NCI-H2081 treated with DMSO at 0.1 percent for 48 hours (cell line): ENCODE data around the gene PRLHR.
"Not testable (repeated sequence)": the region's sequence is repeated elsewhere in the genome, so short reads cannot be mapped to it uniquely, and the experiment has no call there.

ENCODE experiments used
- DNase-seq: peaks from one replicate; lab custom pipeline; 2025; lab: John Stamatoyannopoulos, UW

The PRLHR gene

GRCh38 chr10:118595598-118596425, at the start of gene PRLHR:
Gene PRLHR (minus strand): TSS chr10:118595648. CDS start chr10:118595244, 404 bp downstream.
- DNase-seq, result no peak

GRCh38 chr10:118642228-118642627, 46.8 kb upstream of the PRLHR start:
- no peak for DNase-seq

- no peak for DNase-seq
These were observed 43.2 kb upstream of the PRLHR start for GRCh38 chr10:118638680-118639079.

- no peak for DNase-seq
These were observed 40.4 kb upstream of the PRLHR start for GRCh38 chr10:118635674-118636402.

- no peak for DNase-seq
These were observed 38.3 kb upstream of the PRLHR start for GRCh38 chr10:118633786-118634185.

- no peak for DNase-seq
These were observed 33.8 kb upstream of the PRLHR start for GRCh38 chr10:118629211-118629610.

GRCh38 chr10:118628397-118628796, 32.9 kb upstream of the PRLHR start:
- no peak for DNase-seq

- no peak for DNase-seq
These were observed 31.5 kb upstream of the PRLHR start for GRCh38 chr10:118626953-118627352.

- no peak for DNase-seq
These were observed 30.1 kb upstream of the PRLHR start for GRCh38 chr10:118625504-118625903.

GRCh38 chr10:118624747-118625146, 29.3 kb upstream of the PRLHR start:
- DNase-seq, result no peak

GRCh38 chr10:118621304-118621942, 26.0 kb upstream of the PRLHR start:
- DNase-seq, result no peak

GRCh38 chr10:118613863-118614262, 18.4 kb upstream of the PRLHR start:
- DNase-seq, result not testable (repeated sequence)

GRCh38 chr10:118610577-118610976, 15.1 kb upstream of the PRLHR start:
- no peak for DNase-seq

GRCh38 chr10:118607768-118608354, 12.4 kb upstream of the PRLHR start:
- DNase-seq, result no peak

- DNase-seq, result no peak
These were observed 10.2 kb upstream of the PRLHR start for GRCh38 chr10:118605694-118606093.

GRCh38 chr10:118596426-118597124, 1.1 kb upstream of the PRLHR start:
- DNase-seq, result no peak

- DNase-seq, result no peak
These were observed 406 bp downstream of the PRLHR start for GRCh38 chr10:118595064-118595420.

- DNase-seq, result no peak
These were observed 920 bp downstream of the PRLHR start for GRCh38 chr10:118594392-118595063.

GRCh38 chr10:118592675-118593330, 2.6 kb downstream of the PRLHR start:
- DNase-seq, result peak; percentile 48

- DNase-seq, result peak; percentile 50
These were observed 5.1 kb downstream of the PRLHR start for GRCh38 chr10:118590334-118590733.
